HL-60 (cell line): ENCODE results near the gene KCNC1.

ENCODE experiments used
- DNase-seq, 2 experiments: peaks; one replicate each; pipeline ENCODE4 v3.0.0-alpha.2; 2010 to 2020; ENCODE audit warnings: low read depth in 1 of 2, low spot score in 1 of 2
- H3K27ac ChIP-seq: fragments of 250-450 bp; sonication (Bioruptor Pico); replicated peaks from 2 replicates; pipeline ENCODE4 v1.5.1; 2020; ENCODE audit warnings: mild to moderate bottlenecking, moderate library complexity
- H3K27me3 ChIP-seq: fragments of 250-450 bp; sonication (Bioruptor Pico); 2 replicates; pipeline ENCODE4 v1.5.1; 2021; ENCODE audit warnings: mild to moderate bottlenecking, moderate library complexity; ENCODE audit not compliant: insufficient read depth, poor library complexity, severe bottlenecking
- H3K4me3 ChIP-seq: replicated peaks from 2 replicates; pipeline ENCODE4 v1.5.1; 2011; ENCODE audit warnings: mild to moderate bottlenecking, control low read depth, low read length; ENCODE audit not compliant: insufficient read depth
- GABPA ChIP-seq: IDR thresholded peaks from 2 replicates; pipeline ENCODE4 v1.6.1; 2012; ENCODE audit warnings: low read depth
- POLR2AphosphoS5 ChIP-seq: IDR thresholded peaks from 2 replicates; pipeline ENCODE4 v1.6.1; 2012; ENCODE audit warnings: low read depth
- SPI1 ChIP-seq: IDR thresholded peaks from 2 replicates; pipeline ENCODE4 v1.6.1; 2012; ENCODE audit warnings: low read depth, mild to moderate bottlenecking, borderline replicate concordance
- TF ChIP-seq, protein P1 (sequence below): IDR thresholded peaks from one replicate; pipeline ENCODE4 v1.5.1; 2011; ENCODE audit warnings: low read length, control low read depth, inconsistent platforms; ENCODE audit not compliant: insufficient read depth
- TF ChIP-seq, protein P2 (sequence below): IDR thresholded peaks from 2 replicates; pipeline ENCODE4 v1.6.1; 2012; ENCODE audit warnings: low read depth; ENCODE audit not compliant: insufficient replicate concordance

Gene KCNC1

DNA sequence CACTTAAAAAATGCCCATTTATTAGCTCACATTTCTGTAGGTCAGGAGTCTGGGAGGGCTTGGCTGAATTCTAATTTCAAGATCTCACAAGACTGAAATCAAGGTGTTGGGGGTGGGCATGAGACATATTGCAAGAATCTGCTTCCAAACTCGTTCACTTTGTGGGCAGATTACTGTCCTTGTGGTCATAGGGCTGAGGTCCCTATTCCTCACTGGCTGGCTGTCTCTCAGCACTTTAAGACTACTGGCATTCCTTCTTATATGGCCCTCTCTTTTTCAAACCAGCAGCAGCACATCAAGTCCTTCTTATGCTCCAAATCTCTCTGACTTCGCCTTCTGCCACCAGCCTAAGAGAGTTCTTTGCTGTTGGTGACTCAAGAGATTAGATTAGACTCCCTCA lies 43.0 kb upstream of the KCNC1 start:
- TF ChIP-seq, protein P1, sequence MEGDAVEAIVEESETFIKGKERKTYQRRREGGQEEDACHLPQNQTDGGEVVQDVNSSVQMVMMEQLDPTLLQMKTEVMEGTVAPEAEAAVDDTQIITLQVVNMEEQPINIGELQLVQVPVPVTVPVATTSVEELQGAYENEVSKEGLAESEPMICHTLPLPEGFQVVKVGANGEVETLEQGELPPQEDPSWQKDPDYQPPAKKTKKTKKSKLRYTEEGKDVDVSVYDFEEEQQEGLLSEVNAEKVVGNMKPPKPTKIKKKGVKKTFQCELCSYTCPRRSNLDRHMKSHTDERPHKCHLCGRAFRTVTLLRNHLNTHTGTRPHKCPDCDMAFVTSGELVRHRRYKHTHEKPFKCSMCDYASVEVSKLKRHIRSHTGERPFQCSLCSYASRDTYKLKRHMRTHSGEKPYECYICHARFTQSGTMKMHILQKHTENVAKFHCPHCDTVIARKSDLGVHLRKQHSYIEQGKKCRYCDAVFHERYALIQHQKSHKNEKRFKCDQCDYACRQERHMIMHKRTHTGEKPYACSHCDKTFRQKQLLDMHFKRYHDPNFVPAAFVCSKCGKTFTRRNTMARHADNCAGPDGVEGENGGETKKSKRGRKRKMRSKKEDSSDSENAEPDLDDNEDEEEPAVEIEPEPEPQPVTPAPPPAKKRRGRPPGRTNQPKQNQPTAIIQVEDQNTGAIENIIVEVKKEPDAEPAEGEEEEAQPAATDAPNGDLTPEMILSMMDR = no peak
- TF ChIP-seq, protein P2, sequence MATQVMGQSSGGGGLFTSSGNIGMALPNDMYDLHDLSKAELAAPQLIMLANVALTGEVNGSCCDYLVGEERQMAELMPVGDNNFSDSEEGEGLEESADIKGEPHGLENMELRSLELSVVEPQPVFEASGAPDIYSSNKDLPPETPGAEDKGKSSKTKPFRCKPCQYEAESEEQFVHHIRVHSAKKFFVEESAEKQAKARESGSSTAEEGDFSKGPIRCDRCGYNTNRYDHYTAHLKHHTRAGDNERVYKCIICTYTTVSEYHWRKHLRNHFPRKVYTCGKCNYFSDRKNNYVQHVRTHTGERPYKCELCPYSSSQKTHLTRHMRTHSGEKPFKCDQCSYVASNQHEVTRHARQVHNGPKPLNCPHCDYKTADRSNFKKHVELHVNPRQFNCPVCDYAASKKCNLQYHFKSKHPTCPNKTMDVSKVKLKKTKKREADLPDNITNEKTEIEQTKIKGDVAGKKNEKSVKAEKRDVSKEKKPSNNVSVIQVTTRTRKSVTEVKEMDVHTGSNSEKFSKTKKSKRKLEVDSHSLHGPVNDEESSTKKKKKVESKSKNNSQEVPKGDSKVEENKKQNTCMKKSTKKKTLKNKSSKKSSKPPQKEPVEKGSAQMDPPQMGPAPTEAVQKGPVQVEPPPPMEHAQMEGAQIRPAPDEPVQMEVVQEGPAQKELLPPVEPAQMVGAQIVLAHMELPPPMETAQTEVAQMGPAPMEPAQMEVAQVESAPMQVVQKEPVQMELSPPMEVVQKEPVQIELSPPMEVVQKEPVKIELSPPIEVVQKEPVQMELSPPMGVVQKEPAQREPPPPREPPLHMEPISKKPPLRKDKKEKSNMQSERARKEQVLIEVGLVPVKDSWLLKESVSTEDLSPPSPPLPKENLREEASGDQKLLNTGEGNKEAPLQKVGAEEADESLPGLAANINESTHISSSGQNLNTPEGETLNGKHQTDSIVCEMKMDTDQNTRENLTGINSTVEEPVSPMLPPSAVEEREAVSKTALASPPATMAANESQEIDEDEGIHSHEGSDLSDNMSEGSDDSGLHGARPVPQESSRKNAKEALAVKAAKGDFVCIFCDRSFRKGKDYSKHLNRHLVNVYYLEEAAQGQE = no peak
- no peak for TF ChIP-seq GABPA
- TF ChIP-seq POLR2AphosphoS5 = no peak
- TF ChIP-seq SPI1 = no peak
- H3K27me3 ChIP-seq = peaks cover 40% of the 10 kb centered on the region
- no peak for DNase-seq
- no peak overlapping the region for H3K4me3 ChIP-seq
- H3K27ac ChIP-seq = no peak overlapping the region

DNA sequence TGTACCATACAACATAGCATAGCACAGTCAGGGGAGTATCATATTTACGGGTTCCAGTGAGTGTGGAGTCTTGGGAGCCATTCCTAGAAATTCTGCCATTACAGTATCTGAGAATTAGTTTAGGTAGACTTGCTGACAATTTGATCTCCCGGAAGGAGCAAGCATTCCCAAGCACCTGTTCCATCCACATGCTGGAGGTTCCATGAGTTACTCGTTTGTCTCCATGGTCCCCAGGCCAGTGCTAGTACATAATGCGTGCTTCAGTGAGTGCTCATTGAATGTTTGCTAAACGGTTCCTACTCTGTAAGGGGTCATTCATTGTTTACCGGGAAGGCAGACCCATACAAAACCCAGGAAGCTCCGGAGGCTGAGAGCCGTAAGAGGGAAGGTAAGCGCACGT lies 42.6 kb upstream of the KCNC1 start:
- no peak for DNase-seq
- Histone ChIP-seq H3K4me3 (no peak overlapping the region), H3K27me3 (peaks cover 41% of the 10 kb centered on the region), H3K27ac (no peak overlapping the region)
- TF ChIP-seq, protein P2 = no peak
- TF ChIP-seq GABPA (no peak), POLR2AphosphoS5 (no peak), SPI1 (no peak)
- TF ChIP-seq, protein P1 = no peak

DNA sequence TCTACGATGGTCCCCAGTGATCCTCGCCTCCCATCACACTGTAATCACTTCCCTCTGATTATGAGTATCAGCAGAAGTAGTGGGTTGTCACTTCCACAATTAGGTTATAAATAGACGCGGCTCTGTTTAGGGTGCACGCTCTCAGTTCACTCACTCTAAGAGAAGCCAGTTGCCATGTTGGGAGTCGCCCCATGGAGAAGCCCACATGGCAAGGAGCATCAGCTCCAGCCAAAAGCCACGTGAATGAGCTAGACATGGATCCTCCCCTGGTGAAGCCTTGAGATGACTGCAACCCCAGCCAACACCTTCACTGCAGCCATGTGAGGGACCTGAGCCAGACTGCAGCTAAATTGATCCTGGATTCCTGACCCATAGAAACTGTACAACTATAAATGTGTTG lies 41.6 kb upstream of the KCNC1 start:
- peaks cover 44% of the 10 kb centered on the region for H3K27me3 ChIP-seq

More for the DNA sequence above, 41.6 kb upstream of the KCNC1 start:
- TF ChIP-seq, protein P2 = no peak
- TF ChIP-seq, protein P1 = no peak
- TF ChIP-seq GABPA (no peak), POLR2AphosphoS5 (no peak)
- DNase-seq = no peak
- Histone ChIP-seq H3K4me3 (no peak overlapping the region), H3K27ac (no peak overlapping the region)
